ENCODE data around the gene ZNF580. TPM values are rescaled to one million over a fixed set of nuclear protein-coding genes. Genes with fewer than 3 reads are reported as not detected.

Gene ZNF580
- total and polyA plus RNA-seq, 9 of the 15 experiments (the other 6 are each of a cell fraction or from before 2014, with no cell fraction given), result 2.3 to 47.4 (median 6.0) TPM

GRCh38 chr19:55654868-55655647 lies 14.3 kb downstream of the ZNF580 start, which contains the start of gene U2AF2 (continued):
- TF ChIP-seq ETS1 (conservative IDR thresholded peaks at IDR 0.05; ENCODE audit: control insufficient read depth, low read depth, low read length), result peak; percentile 42; the same call in 1 of the 2 replicates
- TF ChIP-seq HOXB6 (CRISPR knock-in tag; IDR thresholded peaks at IDR 0.05; ENCODE audit: borderline replicate concordance), result no peak
- TF ChIP-seq, protein P1, sequence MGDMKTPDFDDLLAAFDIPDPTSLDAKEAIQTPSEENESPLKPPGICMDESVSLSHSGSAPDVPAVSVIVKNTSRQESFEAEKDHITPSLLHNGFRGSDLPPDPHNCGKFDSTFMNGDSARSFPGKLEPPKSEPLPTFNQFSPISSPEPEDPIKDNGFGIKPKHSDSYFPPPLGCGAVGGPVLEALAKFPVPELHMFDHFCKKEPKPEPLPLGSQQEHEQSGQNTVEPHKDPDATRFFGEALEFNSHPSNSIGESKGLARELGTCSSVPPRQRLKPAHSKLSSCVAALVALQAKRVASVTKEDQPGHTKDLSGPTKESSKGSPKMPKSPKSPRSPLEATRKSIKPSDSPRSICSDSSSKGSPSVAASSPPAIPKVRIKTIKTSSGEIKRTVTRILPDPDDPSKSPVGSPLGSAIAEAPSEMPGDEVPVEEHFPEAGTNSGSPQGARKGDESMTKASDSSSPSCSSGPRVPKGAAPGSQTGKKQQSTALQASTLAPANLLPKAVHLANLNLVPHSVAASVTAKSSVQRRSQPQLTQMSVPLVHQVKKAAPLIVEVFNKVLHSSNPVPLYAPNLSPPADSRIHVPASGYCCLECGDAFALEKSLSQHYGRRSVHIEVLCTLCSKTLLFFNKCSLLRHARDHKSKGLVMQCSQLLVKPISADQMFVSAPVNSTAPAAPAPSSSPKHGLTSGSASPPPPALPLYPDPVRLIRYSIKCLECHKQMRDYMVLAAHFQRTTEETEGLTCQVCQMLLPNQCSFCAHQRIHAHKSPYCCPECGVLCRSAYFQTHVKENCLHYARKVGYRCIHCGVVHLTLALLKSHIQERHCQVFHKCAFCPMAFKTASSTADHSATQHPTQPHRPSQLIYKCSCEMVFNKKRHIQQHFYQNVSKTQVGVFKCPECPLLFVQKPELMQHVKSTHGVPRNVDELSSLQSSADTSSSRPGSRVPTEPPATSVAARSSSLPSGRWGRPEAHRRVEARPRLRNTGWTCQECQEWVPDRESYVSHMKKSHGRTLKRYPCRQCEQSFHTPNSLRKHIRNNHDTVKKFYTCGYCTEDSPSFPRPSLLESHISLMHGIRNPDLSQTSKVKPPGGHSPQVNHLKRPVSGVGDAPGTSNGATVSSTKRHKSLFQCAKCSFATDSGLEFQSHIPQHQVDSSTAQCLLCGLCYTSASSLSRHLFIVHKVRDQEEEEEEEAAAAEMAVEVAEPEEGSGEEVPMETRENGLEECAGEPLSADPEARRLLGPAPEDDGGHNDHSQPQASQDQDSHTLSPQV (IDR thresholded peaks at IDR 0.05), result peak; percentile 85
- no peak for TF ChIP-seq POU5F1 (IDR thresholded peaks at IDR 0.05; ENCODE audit: borderline replicate concordance, low read depth, low read length, partially characterized antibody)
- peak; percentile 62 for TF ChIP-seq ZNF263 (CRISPR knock-in tag; IDR thresholded peaks at IDR 0.05; ENCODE audit: borderline replicate concordance)
- peak; percentile 78 for TF ChIP-seq NR2C2 (CRISPR knock-in tag; IDR thresholded peaks at IDR 0.05)
- TF ChIP-seq NR2C2 (tag; IDR thresholded peaks at IDR 0.05), result peak; percentile 77
- TF ChIP-seq KLF13 (tag; IDR thresholded peaks at IDR 0.05; ENCODE audit: borderline replicate concordance, low read depth), result peak; percentile 90
- no peak for TF ChIP-seq HNRNPH1 (optimal IDR thresholded peaks at IDR 0.05; ENCODE audit: low read depth, low read length)
- TF ChIP-seq MYNN (IDR thresholded peaks at IDR 0.05), result no peak
- no peak for TF ChIP-seq MYNN (CRISPR knock-in tag; IDR thresholded peaks at IDR 0.05)
- no peak for TF ChIP-seq NFE2L1 (tag; IDR thresholded peaks at IDR 0.05; ENCODE audit: borderline replicate concordance, low read depth)
- no peak for TF ChIP-seq ZNF584 (CRISPR knock-in tag; IDR thresholded peaks at IDR 0.05; ENCODE audit: low read depth)
- no peak for TF ChIP-seq ZNF311 (CRISPR knock-in tag; IDR thresholded peaks at IDR 0.05)
- TF ChIP-seq NFE2 (IDR thresholded peaks at IDR 0.05; ENCODE audit: low read depth), result no peak
- TF ChIP-seq ZNF77 (CRISPR knock-in tag; IDR thresholded peaks at IDR 0.05), result no peak
- no peak for TF ChIP-seq CREB5 (CRISPR knock-in tag; IDR thresholded peaks at IDR 0.05)
- TF ChIP-seq U2AF2 (optimal IDR thresholded peaks at IDR 0.05; ENCODE audit: low read depth, low read length), result no peak
- TF ChIP-seq RB1 (IDR thresholded peaks at IDR 0.05; ENCODE audit: low read depth), result peak; percentile 55; the same call in 1 of the 2 replicates
- TF ChIP-seq EZH2 (IDR thresholded peaks at IDR 0.05; ENCODE audit: borderline replicate concordance, low read depth, low read length), result no peak
- TF ChIP-seq BRD4 (IDR thresholded peaks at IDR 0.05), result peak; percentile 97
- peak in 1 of 2 experiments; percentile 41; a peak in 1 of 4 replicates for TF ChIP-seq SRF (CRISPR knock-in tag; IDR thresholded peaks at IDR 0.05)
